GM12878 (cell line): ENCODE measurements around the gene NR1D2. TPM values are rescaled to one million over a fixed set of nuclear protein-coding genes. Genes with fewer than 3 reads are reported as not detected.

ENCODE experiments used
- ATAC-seq: fragments of 200-7000 bp; cut with Tn5 transposase; 3 replicates; pipeline ENCODE4 v1.9.1; 2020; ENCODE audit warnings: mild to moderate bottlenecking, moderate library complexity
- BruUV-seq: library from RNA; stranded (reverse); fragments of 400-500 nt; replicated peaks from 2 replicates; lab custom pipeline; 2021; lab: Mats Ljungman, UMichigan
- CTCF ChIA-PET: fragments of 300-600 bp; sonication (Branson Sonifier 250); formaldehyde crosslinking; extraction: SDS; loops from one replicate; lab custom pipeline; 2021; ENCODE audit warnings: inconsistent platforms; lab: Yijun Ruan, JAX
- POLR2A ChIA-PET: fragments of 350-600 bp; formaldehyde crosslinking; extraction: SDS; loops from one replicate; lab custom pipeline; 2021; ENCODE audit warnings: inconsistent platforms; lab: Charles Lee
- RAD21 ChIA-PET: fragments of 300-600 bp; sonication (Branson Sonifier 250); formaldehyde crosslinking; loops from one replicate; lab custom pipeline; 2023; ENCODE audit warnings: antibody characterized with exemption; ENCODE audit not compliant: unreplicated experiment; lab: Charles Lee
- SMC1A ChIA-PET: fragments of 300-600 bp; sonication (Branson Sonifier 250); formaldehyde crosslinking; loops from one replicate; lab custom pipeline; 2023; ENCODE audit not compliant: unreplicated experiment, uncharacterized antibody; lab: Charles Lee
- DNase-seq: peaks from one replicate; pipeline ENCODE4 v3.0.0-alpha.2; 2011; ENCODE audit warnings: low read depth, low spot score
- FAIRE-seq: peaks from 3 replicates; lab custom pipeline; 2011; peaks lifted over from hg19 to GRCh38; lab: Jason Lieb, UNC
- H2AFZ ChIP-seq: 2 replicates; pipeline ENCODE4 v1.6.0; 2011; ENCODE audit warnings: low read depth, low read length, control low read depth; ENCODE audit not compliant: control insufficient read depth
- H3K27ac ChIP-seq: 2 replicates; pipeline ENCODE4 v1.5.1; 2011; ENCODE audit warnings: control low read depth; ENCODE audit not compliant: control insufficient read depth, insufficient read depth
- H3K27me3 ChIP-seq, 2 experiments: replicated peaks in 1 of 2; 2 replicates each; pipeline versions ENCODE4 v1.6.0 to v1.6.1; 2011; ENCODE audit warnings: low read length in 1 of 2; ENCODE audit not compliant: control insufficient read depth in 2 of 2, insufficient read depth in 2 of 2
- H3K36me3 ChIP-seq, 2 experiments: 2 replicates each; pipeline ENCODE4 v1.5.1; 2011; ENCODE audit warnings: low read length in 1 of 2; ENCODE audit not compliant: control insufficient read depth in 2 of 2, insufficient read depth in 2 of 2
- H3K4me1 ChIP-seq: 2 replicates; pipeline ENCODE4 v1.6.1; 2011; ENCODE audit warnings: mild to moderate bottlenecking, low read length, moderate library complexity, mixed read lengths; ENCODE audit not compliant: control insufficient read depth, insufficient read depth
- H3K4me2 ChIP-seq: 2 replicates; pipeline ENCODE4 v1.6.0; 2011; ENCODE audit warnings: control low read depth; ENCODE audit not compliant: control insufficient read depth, insufficient read depth
- H3K4me3 ChIP-seq: fragments of 200-600 bp; sonication (generic); 2 replicates; pipeline ENCODE4 v1.5.1; 2016
- H3K79me2 ChIP-seq: 2 replicates; pipeline ENCODE4 v1.6.0; 2011; ENCODE audit warnings: low read length; ENCODE audit not compliant: control insufficient read depth, insufficient read depth
- H3K9ac ChIP-seq: 2 replicates; pipeline ENCODE4 v1.8.0; 2011; ENCODE audit warnings: low read length, control low read depth, mixed read lengths; ENCODE audit not compliant: control insufficient read depth, insufficient read depth
- H3K9me3 ChIP-seq: replicated peaks from 3 replicates; pipeline ENCODE4 v1.5.1; 2011; ENCODE audit warnings: mild to moderate bottlenecking, low read length; ENCODE audit not compliant: control insufficient read depth, insufficient read depth
- H4K20me1 ChIP-seq: 2 replicates; pipeline ENCODE4 v1.6.0; 2011; ENCODE audit not compliant: control insufficient read depth, insufficient read depth
- CHD4 ChIP-seq: fragments of 200-600 bp; sonication (generic); IDR thresholded peaks from 2 replicates; pipeline ENCODE4 v1.6.1; 2016; ENCODE audit warnings: mild to moderate bottlenecking
- EGR1 ChIP-seq, 2 experiments: IDR thresholded peaks; 1 replicate in 1 of 2; 2 replicates in 1 of 2; pipeline ENCODE4 v1.6.1; 2011 to 2012; ENCODE audit warnings: low read depth in 2 of 2, low read length in 2 of 2, borderline replicate concordance in 1 of 2, mild to moderate bottlenecking in 1 of 2, moderate library complexity in 1 of 2
- MEF2B ChIP-seq: fragments of 450-650 bp; IDR thresholded peaks from 2 replicates; pipeline ENCODE4 v1.6.1; 2018; ENCODE audit warnings: mild to moderate bottlenecking, moderate library complexity; ENCODE audit not compliant: partially characterized antibody, poor library complexity, severe bottlenecking
- NR2F1 ChIP-seq: fragments of 450-650 bp; conservative IDR thresholded peaks from 2 replicates; pipeline ENCODE4 v1.6.1; 2017; ENCODE audit warnings: mild to moderate bottlenecking
- REST ChIP-seq: IDR thresholded peaks from 2 replicates; pipeline ENCODE4 v1.6.1; 2012; ENCODE audit warnings: mild to moderate bottlenecking, low read depth, low read length
- WGBS: methylation state at CpG from one replicate; pipeline ENCODE4 v1.1.6; 2016; ENCODE audit warnings: low lambda C conversion rate; ENCODE audit not compliant: insufficient replicate concordance, insufficient coverage; ENCODE audit errors: missing lambda C conversion rate; 5-methylcytosine and 5-hydroxymethylcytosine counted together
- in situ Hi-C: fragments of 300-500 bp; cut with MboI; formaldehyde crosslinking; loops from 9 replicates; pipeline ENCODE4 v1.14.3; 2018; ENCODE audit warnings: mixed read lengths
- intact Hi-C: fragments of 100-400 bp; cut with micrococcal nuclease; formaldehyde crosslinking; loops from one replicate; pipeline ENCODE4 v1.14.2; 2022; ENCODE audit not compliant: unreplicated experiment
- polyA plus RNA-seq, 11 experiments: library from polyadenylated mRNA; depleted of rRNA in 4 of 11; unstranded in 6 of 11; stranded (reverse) in 5 of 11; fragments of >200 nt; fragmentation: Nextera tagmentation in 4 of 11; fragmentation: Illumina TruSeq in 1 of 11; extraction: Ambion mirVana in 4 of 11; extraction: Trizol in 1 of 11; gene quantifications; 1 replicate in 1 of 11; 2 replicates in 10 of 11; pipeline versions ENCODE4 v1.2.1 to v1.2.3, GENCODE V29; 2011 to 2016; ENCODE audit warnings: inconsistent platforms in 2 of 11, missing spikeins in 2 of 11, low read depth in 1 of 11
- total RNA-seq, 4 experiments: library from RNA; depleted of rRNA in 3 of 4; stranded (reverse); fragments of >200 nt in 3 of 4; fragmentation: Illumina TruSeq in 1 of 4; extraction: Trizol in 1 of 4; gene quantifications; 2 replicates each; pipeline versions ENCODE4 v1.2.1 to v1.2.3, GENCODE V29; 2013 to 2021
- TF ChIP-seq, protein P1 (sequence below), 3 experiments: IDR thresholded peaks in 2 of 3; conservative IDR thresholded peaks in 1 of 3; 2 replicates each; pipeline ENCODE4 v1.5.1; 2011; ENCODE audit warnings: low read depth in 3 of 3, low read length in 3 of 3, mild to moderate bottlenecking in 3 of 3, control low read depth in 2 of 3, moderate library complexity in 2 of 3, inconsistent platforms in 1 of 3, mixed read lengths in 1 of 3; ENCODE audit not compliant: control insufficient read depth in 2 of 3, insufficient read depth in 1 of 3; ENCODE audit errors: extremely low read depth in 1 of 3

NR1D2 gene
- total and polyA plus RNA-seq, 10 of the 15 experiments (the other 5 are each of a cell fraction or from before 2014, with no cell fraction given) = 0.67 to 5.3 (median 2.6) TPM

GRCh38 chr3:23954144-23954543 lies 9.1 kb downstream of the NR1D2 start (continued):
- TF ChIP-seq REST (no peak), MEF2B (no peak)
- TF ChIP-seq, all 136 proteins: peak for 0

DNA sequence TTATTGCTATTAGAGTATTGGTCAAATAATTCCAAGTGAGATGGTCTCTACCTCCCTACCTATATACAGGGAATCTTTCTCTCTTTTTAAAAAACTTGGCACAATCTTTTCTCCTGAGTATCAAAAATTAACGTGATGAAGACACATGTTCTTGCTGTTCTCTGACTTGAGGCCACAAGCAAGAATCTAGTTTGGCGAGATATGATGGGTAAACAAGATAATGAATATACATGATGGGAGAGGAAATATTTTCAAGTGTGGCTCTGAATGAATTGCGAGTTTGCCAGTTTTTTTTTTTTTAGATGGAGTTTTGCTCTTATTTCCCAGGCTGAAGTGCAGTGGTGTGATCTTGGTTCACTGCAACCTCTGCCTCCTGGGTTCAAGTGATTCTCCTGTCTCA lies 11.6 kb downstream of the NR1D2 start:
- in situ Hi-C loops = no loop called here
- H3K4me3 ChIP-seq = no peak overlapping the region
- TF ChIP-seq NR2F1 (no peak), EGR1 (IDR thresholded peaks at IDR 0.05; ENCODE audit: borderline replicate concordance in 1 of 2, low read depth in 2 of 2, low read length in 2 of 2) (no peak), CHD4 (no peak)
- TF ChIP-seq, protein P1, sequence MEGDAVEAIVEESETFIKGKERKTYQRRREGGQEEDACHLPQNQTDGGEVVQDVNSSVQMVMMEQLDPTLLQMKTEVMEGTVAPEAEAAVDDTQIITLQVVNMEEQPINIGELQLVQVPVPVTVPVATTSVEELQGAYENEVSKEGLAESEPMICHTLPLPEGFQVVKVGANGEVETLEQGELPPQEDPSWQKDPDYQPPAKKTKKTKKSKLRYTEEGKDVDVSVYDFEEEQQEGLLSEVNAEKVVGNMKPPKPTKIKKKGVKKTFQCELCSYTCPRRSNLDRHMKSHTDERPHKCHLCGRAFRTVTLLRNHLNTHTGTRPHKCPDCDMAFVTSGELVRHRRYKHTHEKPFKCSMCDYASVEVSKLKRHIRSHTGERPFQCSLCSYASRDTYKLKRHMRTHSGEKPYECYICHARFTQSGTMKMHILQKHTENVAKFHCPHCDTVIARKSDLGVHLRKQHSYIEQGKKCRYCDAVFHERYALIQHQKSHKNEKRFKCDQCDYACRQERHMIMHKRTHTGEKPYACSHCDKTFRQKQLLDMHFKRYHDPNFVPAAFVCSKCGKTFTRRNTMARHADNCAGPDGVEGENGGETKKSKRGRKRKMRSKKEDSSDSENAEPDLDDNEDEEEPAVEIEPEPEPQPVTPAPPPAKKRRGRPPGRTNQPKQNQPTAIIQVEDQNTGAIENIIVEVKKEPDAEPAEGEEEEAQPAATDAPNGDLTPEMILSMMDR (IDR thresholded peaks at IDR 0.05 in 2 of 3, conservative IDR thresholded peaks at IDR 0.05 in 1 of 3; ENCODE audit: control insufficient read depth in 2 of 3, extremely low read depth in 1 of 3, insufficient read depth in 1 of 3, low read depth in 3 of 3, low read length in 3 of 3) = no peak
- TF ChIP-seq, all 136 proteins: peak for 0
- no peak for DNase-seq
- Histone ChIP-seq H2AFZ (no peak overlapping the region), H3K27me3 (no peaks in the 10 kb centered on the region), H3K4me1 (peaks cover 7% of the 10 kb centered on the region), H3K79me2 (peaks cover 9% of the 10 kb centered on the region), H3K4me2 (no peak overlapping the region), H3K27ac (no peak overlapping the region), H3K9ac (no peak overlapping the region), H3K36me3 (no peaks in the 10 kb centered on the region; a peak in 1 of 4 replicates), H3K9me3 (no peaks in the 10 kb centered on the region), H4K20me1 (no peaks in the 10 kb centered on the region)
- POLR2A ChIA-PET = interaction anchor here (0.6 to 0.7 kb wide), 2 partner anchors 1138 to 1870 kb away, joined by 3 read pairs; no protein-coding TSS in a partner anchor
- SMC1A ChIA-PET = interaction anchor here (0.6 kb wide), 1 partner anchor 182 kb away, joined by 3 read pairs; no protein-coding TSS in a partner anchor
- no TSS peak for BruUV-seq
- intact Hi-C loops = no loop called here
- FAIRE-seq = no peak
- no peak for ATAC-seq
- 98% methylated on average over 3 of the region's 3 CpGs for WGBS
- CTCF ChIA-PET = interaction anchor here (0.6 kb wide), 1 partner anchor 123 kb away, joined by 3 read pairs; no protein-coding TSS in a partner anchor
- RAD21 ChIA-PET = no interaction called here
